ENCODE results near the gene ELOVL5.

GRCh38 chr6:53240761-53241160 lies 108.0 kb downstream of the ELOVL5 start:
- TF ChIP-seq CTCF (IDR thresholded peaks at IDR 0.05) (no peak), EZH2 (IDR thresholded peaks at IDR 0.05; ENCODE audit: borderline replicate concordance, insufficient read depth, low read depth, low read length, poor library complexity, severe bottlenecking) (no peak)
